Trophoblast cell (in vitro differentiated cells and primary cell): Measurements from ENCODE around the gene ZIC5.

Experiments
- DNase-seq, 2 donors: peaks; one replicate each; pipeline ENCODE4 v3.0.0-alpha.2; 2016
- H2AFZ ChIP-seq: 2 replicates; pipeline ENCODE4 v1.6.1; 2013; ENCODE audit warnings: low read length, moderate library complexity, mild to moderate bottlenecking; ENCODE audit not compliant: insufficient read depth, poor library complexity
- H2AK5ac ChIP-seq: 2 replicates; pipeline ENCODE4 v1.6.1; 2013; ENCODE audit warnings: mild to moderate bottlenecking, low read length
- H2BK120ac ChIP-seq: 2 replicates; pipeline ENCODE4 v1.6.1; 2013; ENCODE audit warnings: low read length, mild to moderate bottlenecking, moderate library complexity; ENCODE audit not compliant: insufficient read depth, poor library complexity
- H2BK12ac ChIP-seq: 2 replicates; pipeline ENCODE4 v1.6.1; 2013; ENCODE audit warnings: mild to moderate bottlenecking, low read length, moderate library complexity
- H2BK5ac ChIP-seq: 2 replicates; pipeline ENCODE4 v1.6.1; 2013; ENCODE audit warnings: low read length, low read depth, moderate library complexity, mild to moderate bottlenecking; ENCODE audit not compliant: poor library complexity
- H3K14ac ChIP-seq: 2 replicates; pipeline ENCODE4 v1.6.1; 2013; ENCODE audit warnings: mild to moderate bottlenecking, low read length
- H3K18ac ChIP-seq: 2 replicates; pipeline ENCODE4 v1.6.1; 2013; ENCODE audit warnings: mild to moderate bottlenecking, low read length
- H3K23ac ChIP-seq: 2 replicates; pipeline ENCODE4 v1.6.1; 2013; ENCODE audit warnings: low read length
- H3K27ac ChIP-seq: 2 replicates; pipeline ENCODE4 v1.5.1; 2013; ENCODE audit warnings: low read depth, mild to moderate bottlenecking, inconsistent platforms, low read length, moderate library complexity
- H3K27me3 ChIP-seq: 2 replicates; pipeline ENCODE4 v1.6.1; 2013; ENCODE audit warnings: inconsistent platforms, mild to moderate bottlenecking, low read length, moderate library complexity; ENCODE audit not compliant: insufficient read depth
- H3K36me3 ChIP-seq, 2 experiments: 1 replicate in 1 of 2; 2 replicates in 1 of 2; pipeline ENCODE4 v1.6.1; 2013; ENCODE audit warnings: low read length in 2 of 2, mild to moderate bottlenecking in 2 of 2, moderate library complexity in 1 of 2; ENCODE audit not compliant: insufficient read depth in 2 of 2, control insufficient read depth in 1 of 2
- H3K4ac ChIP-seq: 2 replicates; pipeline ENCODE4 v1.6.1; 2013; ENCODE audit warnings: low read depth, mild to moderate bottlenecking, low read length, moderate library complexity
- H3K4me1 ChIP-seq, 2 experiments: 1 replicate in 1 of 2; 2 replicates in 1 of 2; pipeline ENCODE4 v1.6.1; 2013; ENCODE audit warnings: low read length in 2 of 2, mild to moderate bottlenecking in 2 of 2, moderate library complexity in 1 of 2; ENCODE audit not compliant: insufficient read depth in 2 of 2, control insufficient read depth in 1 of 2
- H3K4me2 ChIP-seq: 2 replicates; pipeline ENCODE4 v1.6.1; 2013; ENCODE audit warnings: inconsistent platforms, mild to moderate bottlenecking, low read length, moderate library complexity
- H3K4me3 ChIP-seq: 2 replicates; pipeline ENCODE4 v1.5.1; 2013; ENCODE audit warnings: mild to moderate bottlenecking, low read depth, low read length, inconsistent platforms
- H3K79me1 ChIP-seq: one replicate; pipeline ENCODE4 v1.6.1; 2013; ENCODE audit warnings: low read length
- H3K79me2 ChIP-seq: 2 replicates; pipeline ENCODE4 v1.6.1; 2013; ENCODE audit warnings: low read length, mild to moderate bottlenecking; ENCODE audit not compliant: control insufficient read depth, insufficient read depth, poor library complexity
- H3K9ac ChIP-seq: 2 replicates; pipeline ENCODE4 v1.6.1; 2013; ENCODE audit warnings: mild to moderate bottlenecking, low read length
- H3K9me3 ChIP-seq: 2 replicates; pipeline ENCODE4 v1.6.1; 2013; ENCODE audit warnings: low read depth, mild to moderate bottlenecking, control low read depth, inconsistent platforms, low read length; ENCODE audit not compliant: insufficient read depth
- H4K12ac ChIP-seq: 2 replicates; pipeline ENCODE4 v1.6.1; 2013; ENCODE audit warnings: low read depth, mild to moderate bottlenecking, low read length, moderate library complexity
- H4K8ac ChIP-seq: 2 replicates; pipeline ENCODE4 v1.6.1; 2013; ENCODE audit warnings: low read depth, mild to moderate bottlenecking, low read length, moderate library complexity
- H4K91ac ChIP-seq: one replicate; pipeline ENCODE4 v1.6.1; 2013; ENCODE audit warnings: low read depth, mild to moderate bottlenecking, low read length, moderate library complexity
- WGBS: extraction: QIAGEN DNeasy Blood & Tissue Kit; methylation state at CpG from one replicate; pipeline ENCODE4 v1.1.7; 2013; ENCODE audit warnings: missing lambda C conversion rate; ENCODE audit not compliant: insufficient read length, insufficient coverage; ENCODE audit errors: extremely low coverage; 5-methylcytosine and 5-hydroxymethylcytosine counted together

Gene ZIC5

DNA sequence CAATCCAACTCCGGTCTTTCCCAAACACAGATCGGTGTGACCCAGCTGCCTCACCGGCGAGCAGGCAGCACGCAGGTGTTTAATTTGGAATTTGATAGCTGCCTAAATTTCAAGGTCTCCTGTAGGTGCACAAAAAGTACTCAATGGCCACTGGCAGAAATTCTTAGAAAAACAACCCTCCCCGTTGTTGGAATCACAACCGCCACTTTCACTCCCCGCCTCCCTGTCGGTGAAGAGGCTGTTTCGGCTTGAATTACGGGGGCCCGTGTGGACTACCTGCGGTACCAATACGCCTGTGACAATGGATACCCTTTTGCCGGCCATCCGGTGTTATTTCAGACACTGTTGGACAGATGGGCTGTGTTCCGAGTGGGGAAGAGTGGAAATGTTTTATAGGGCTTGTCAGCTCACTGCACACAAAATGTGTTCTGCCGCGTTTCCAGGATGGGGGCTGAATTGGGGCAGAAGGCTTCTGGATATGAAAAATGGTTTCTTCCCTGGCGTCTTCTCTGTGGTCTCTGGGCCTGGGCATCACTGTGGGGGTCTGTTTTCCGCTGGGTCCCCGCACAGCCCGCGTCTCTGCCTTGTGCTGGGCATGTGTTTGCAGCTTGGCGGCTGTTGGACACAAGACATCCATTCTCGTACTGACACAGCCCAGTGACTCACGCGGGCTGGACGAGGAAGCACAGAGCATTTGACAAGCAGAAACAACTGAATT lies 45.4 kb downstream of the ZIC5 start:
- H2BK120ac ChIP-seq: no peak overlapping the region
- H3K4me1 ChIP-seq: no peaks in the 10 kb centered on the region
- H3K14ac ChIP-seq: no peak overlapping the region
- no peak overlapping the region for H3K4me2 ChIP-seq
- H3K23ac ChIP-seq: no peak overlapping the region
- no peaks in the 10 kb centered on the region for H3K79me2 ChIP-seq
- H2AK5ac ChIP-seq: no peak overlapping the region
- no peak overlapping the region for H3K18ac ChIP-seq
- no CpG with 5 or more reads among the region's 29 CpGs for WGBS
- H2BK12ac ChIP-seq: no peak overlapping the region
- no peak overlapping the region for H2AFZ ChIP-seq
- H2BK5ac ChIP-seq: no peak overlapping the region
- no peak overlapping the region for H3K4me3 ChIP-seq
- no peak overlapping the region for H3K27ac ChIP-seq
- no peaks in the 10 kb centered on the region for H3K9me3 ChIP-seq
- H3K9ac ChIP-seq: no peak overlapping the region
- H4K8ac ChIP-seq: no peak overlapping the region
- H4K12ac ChIP-seq: no peak overlapping the region
- H3K27me3 ChIP-seq: no peaks in the 10 kb centered on the region
- H3K4ac ChIP-seq: no peak overlapping the region
- H3K79me1 ChIP-seq: no peaks in the 10 kb centered on the region
- H3K36me3 ChIP-seq: no peaks in the 10 kb centered on the region
- H4K91ac ChIP-seq: no peak overlapping the region
- DNase-seq: peak in 1 of 2 donors; percentile 29

DNA sequence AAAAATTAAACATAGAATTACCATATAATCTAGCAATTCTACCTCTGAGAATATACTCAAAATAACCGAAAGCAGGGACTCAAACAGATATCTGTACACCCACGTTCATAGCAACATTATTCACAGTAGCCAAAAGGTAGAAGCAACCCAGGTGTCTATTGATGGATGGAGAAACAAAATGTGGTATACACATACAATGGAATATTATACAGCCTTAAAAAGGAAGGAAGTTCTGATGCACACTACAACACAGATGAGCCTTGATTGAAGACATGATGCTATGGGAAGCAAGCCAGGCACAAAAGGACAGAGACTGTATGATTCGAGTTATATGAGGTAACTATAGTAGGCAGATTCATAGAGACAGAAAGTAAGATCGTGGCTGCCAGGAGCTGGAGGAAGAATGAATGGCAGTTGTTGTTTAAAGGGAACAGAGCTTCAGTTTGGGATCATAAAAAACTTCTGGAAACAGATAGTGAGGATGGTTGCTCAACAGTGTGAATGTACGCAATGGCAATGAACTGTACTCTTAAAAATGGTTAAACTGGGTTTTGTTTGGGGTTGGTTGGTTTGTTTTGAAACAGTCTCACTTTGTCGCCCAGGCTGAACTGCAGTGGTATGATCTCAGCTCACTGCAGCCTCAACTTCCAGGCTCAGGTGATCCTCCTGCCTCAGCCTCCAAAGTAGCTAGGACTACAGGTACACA lies 47.5 kb downstream of the ZIC5 start:
- no peak overlapping the region for H3K4me3 ChIP-seq
- H3K4me2 ChIP-seq: no peak overlapping the region
- no peak overlapping the region for H4K12ac ChIP-seq
- no peaks in the 10 kb centered on the region for H3K79me2 ChIP-seq
- no peak overlapping the region for H4K91ac ChIP-seq
- no peak overlapping the region for H4K8ac ChIP-seq
- no peaks in the 10 kb centered on the region for H3K79me1 ChIP-seq
- no peak overlapping the region for H2BK12ac ChIP-seq
- no peaks in the 10 kb centered on the region for H3K36me3 ChIP-seq
- WGBS: no CpG with 5 or more reads among the region's 6 CpGs
- H3K27ac ChIP-seq: no peak overlapping the region
- no peak overlapping the region for H2AK5ac ChIP-seq
- DNase-seq: no peak
- H3K4me1 ChIP-seq: no peaks in the 10 kb centered on the region
- no peak overlapping the region for H3K23ac ChIP-seq
- H2BK5ac ChIP-seq: no peak overlapping the region
- no peak overlapping the region for H2BK120ac ChIP-seq
- H3K18ac ChIP-seq: no peak overlapping the region
- H2AFZ ChIP-seq: no peak overlapping the region
- no peaks in the 10 kb centered on the region for H3K27me3 ChIP-seq
- H3K9me3 ChIP-seq: no peaks in the 10 kb centered on the region
- H3K9ac ChIP-seq: no peak overlapping the region
- no peak overlapping the region for H3K4ac ChIP-seq
- H3K14ac ChIP-seq: no peak overlapping the region

DNA sequence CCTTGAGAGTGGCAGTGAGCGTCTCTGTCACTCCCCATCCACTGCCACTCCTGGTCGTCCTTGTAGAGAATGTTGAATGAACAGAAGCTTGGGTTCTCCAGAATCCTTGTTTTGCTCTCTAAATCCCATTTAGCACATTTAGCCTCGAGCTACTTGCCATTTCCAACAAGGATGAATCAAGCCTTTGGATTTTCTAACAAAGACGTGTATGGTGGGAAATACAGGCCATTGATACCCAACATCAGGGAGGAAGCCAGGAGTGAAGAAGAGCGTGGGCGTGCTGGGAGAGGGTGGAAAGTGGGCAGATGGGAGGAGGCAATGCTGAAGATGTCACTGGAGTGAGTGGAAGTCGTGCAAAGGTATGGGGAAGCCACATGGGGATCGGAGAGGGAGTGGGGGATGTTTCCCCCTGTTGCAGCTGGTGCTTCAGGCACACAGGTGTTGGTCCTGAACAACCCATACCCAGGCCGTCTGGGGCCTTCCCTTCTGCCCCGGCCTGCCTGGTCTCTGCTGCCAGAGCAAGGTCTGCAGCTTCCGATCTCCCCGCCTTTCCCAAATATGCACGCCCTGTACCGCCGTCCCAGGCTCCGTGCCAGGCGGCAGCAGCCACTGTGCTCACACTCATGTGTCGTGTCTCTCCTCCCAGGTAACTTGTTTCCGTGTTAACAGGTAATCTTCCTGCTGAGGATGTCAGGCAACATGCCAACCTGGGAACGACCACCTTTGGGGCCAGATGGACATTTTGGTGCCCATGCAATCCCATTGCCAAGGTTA lies 48.7 kb downstream of the ZIC5 start:
- H4K91ac ChIP-seq: no peak overlapping the region
- no peak overlapping the region for H2AFZ ChIP-seq
- no peak overlapping the region for H3K4me2 ChIP-seq
- H3K79me2 ChIP-seq: no peaks in the 10 kb centered on the region
- no peak overlapping the region for H4K12ac ChIP-seq
- H3K27ac ChIP-seq: no peak overlapping the region
- no peak overlapping the region for H3K14ac ChIP-seq
- no peak overlapping the region for H3K4ac ChIP-seq
- no peaks in the 10 kb centered on the region for H3K36me3 ChIP-seq
- no CpG with 5 or more reads among the region's 20 CpGs for WGBS
- no peak overlapping the region for H2BK120ac ChIP-seq
- H3K9ac ChIP-seq: no peak overlapping the region
- no peak overlapping the region for H3K4me3 ChIP-seq
- no peak overlapping the region for H2BK12ac ChIP-seq
- no peak overlapping the region for H4K8ac ChIP-seq
- no peaks in the 10 kb centered on the region for H3K27me3 ChIP-seq
- no peaks in the 10 kb centered on the region for H3K79me1 ChIP-seq
- H3K4me1 ChIP-seq: no peaks in the 10 kb centered on the region
- H3K18ac ChIP-seq: no peak overlapping the region
- no peak overlapping the region for H3K23ac ChIP-seq
- no peak overlapping the region for H2AK5ac ChIP-seq
- H2BK5ac ChIP-seq: no peak overlapping the region
- no peaks in the 10 kb centered on the region for H3K9me3 ChIP-seq
- DNase-seq: no peak

DNA sequence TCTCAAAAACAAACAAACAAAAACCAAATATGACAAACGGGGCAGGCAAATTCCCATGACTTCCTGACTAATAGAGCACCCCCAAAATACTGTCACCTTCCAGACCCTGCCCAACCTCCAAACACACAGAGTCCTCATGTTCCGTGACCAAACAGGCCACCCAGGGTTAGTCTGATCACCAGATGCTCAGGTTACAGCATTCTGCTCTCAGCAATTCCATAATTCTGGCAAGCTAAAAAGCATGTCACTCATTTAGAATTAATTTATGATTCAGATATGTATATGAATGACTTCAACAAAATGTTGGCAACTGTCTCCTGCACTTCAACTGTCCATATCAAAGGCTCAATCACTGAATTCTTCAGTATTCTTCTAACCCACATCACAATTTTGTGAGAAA lies 52.4 kb downstream of the ZIC5 start:
- no peak overlapping the region for H3K4me3 ChIP-seq
- H3K4me2 ChIP-seq: no peak overlapping the region
- H4K91ac ChIP-seq: no peak overlapping the region
- no peak overlapping the region for H2BK5ac ChIP-seq
- no CpG with 5 or more reads among the region's 2 CpGs for WGBS
- no peak overlapping the region for H4K8ac ChIP-seq
- no peak overlapping the region for H3K27ac ChIP-seq
- no peak overlapping the region for H3K9ac ChIP-seq
- no peak overlapping the region for H4K12ac ChIP-seq
- H3K27me3 ChIP-seq: no peaks in the 10 kb centered on the region
- H3K18ac ChIP-seq: no peak overlapping the region
- H3K79me2 ChIP-seq: no peaks in the 10 kb centered on the region
- no peaks in the 10 kb centered on the region for H3K79me1 ChIP-seq
- H3K4me1 ChIP-seq: no peaks in the 10 kb centered on the region
- H2BK120ac ChIP-seq: no peak overlapping the region
- no peak overlapping the region for H2AFZ ChIP-seq
- no peak overlapping the region for H3K4ac ChIP-seq
- H3K36me3 ChIP-seq: no peaks in the 10 kb centered on the region
- no peak overlapping the region for H2AK5ac ChIP-seq
- no peak overlapping the region for H3K23ac ChIP-seq
- no peak overlapping the region for H2BK12ac ChIP-seq
- no peak overlapping the region for H3K14ac ChIP-seq
- no peaks in the 10 kb centered on the region for H3K9me3 ChIP-seq
- no peak for DNase-seq
